SK-N-MC (cell line): ENCODE data around the gene ARHGAP22.

Experiments
- DNase-seq: peaks from one replicate; pipeline ENCODE4 v3.0.0-alpha.2; 2011; ENCODE audit warnings: low read depth, low spot score
- H3K27ac ChIP-seq: fragments of 200-600 bp; sonication (generic); 2 replicates; pipeline ENCODE4 v1.5.1; 2016; ENCODE audit warnings: mixed run types
- H3K36me3 ChIP-seq: fragments of 200-600 bp; sonication (generic); 2 replicates; pipeline ENCODE4 v1.6.1; 2017; ENCODE audit warnings: antibody characterized with exemption, low read length, mixed read lengths; ENCODE audit not compliant: insufficient read depth
- H3K4me3 ChIP-seq: fragments of 200-600 bp; sonication (generic); 2 replicates; pipeline ENCODE4 v1.5.1; 2016
- H3K9ac ChIP-seq: fragments of 200-600 bp; sonication (generic); 2 replicates; pipeline ENCODE4 v1.8.0; 2017; ENCODE audit warnings: mixed run types, mixed read lengths; ENCODE audit not compliant: insufficient read length
- H3K9me3 ChIP-seq: fragments of 200-600 bp; sonication (generic); 2 replicates; pipeline ENCODE4 v1.6.1; 2017; ENCODE audit warnings: low read depth, mild to moderate bottlenecking, antibody characterized with exemption, low read length, moderate library complexity, mixed read lengths
- EZH2 ChIP-seq: fragments of 200-600 bp; sonication (generic); IDR thresholded peaks from one replicate; pipeline ENCODE4 v1.6.1; 2017; ENCODE audit warnings: antibody characterized with exemption
- FOXP2 ChIP-seq: optimal IDR thresholded peaks from 2 replicates; pipeline ENCODE3; 2011; ENCODE audit warnings: mild to moderate bottlenecking, moderate library complexity; ENCODE audit not compliant: insufficient read depth; ENCODE audit errors: extremely low read length, control extremely low read depth
- POLR2AphosphoS5 ChIP-seq: IDR thresholded peaks from 2 replicates; pipeline ENCODE4 v1.6.1; 2012; ENCODE audit warnings: mild to moderate bottlenecking, low read depth, low read length, borderline replicate concordance

ARHGAP22 gene

GRCh38 chr10:48490946-48491345 is 113.9 kb downstream of the ARHGAP22 start:
- Histone ChIP-seq H3K9me3 (no peaks in the 10 kb centered on the region), H3K27ac (no peak overlapping the region), H3K4me3 (no peak overlapping the region), H3K9ac (no peak overlapping the region), H3K36me3 (no peaks in the 10 kb centered on the region)
- no peak for TF ChIP-seq FOXP2
- no peak for TF ChIP-seq EZH2
- no peak for TF ChIP-seq POLR2AphosphoS5
- no peak for DNase-seq

GRCh38 chr10:48490571-48490940 is 114.3 kb downstream of the ARHGAP22 start:
- H3K36me3 ChIP-seq = no peaks in the 10 kb centered on the region
- no peak for DNase-seq
- H3K9me3 ChIP-seq = no peaks in the 10 kb centered on the region
- H3K9ac ChIP-seq = no peak overlapping the region
- H3K4me3 ChIP-seq = no peak overlapping the region
- no peak overlapping the region for H3K27ac ChIP-seq
- TF ChIP-seq EZH2 (no peak), POLR2AphosphoS5 (no peak), FOXP2 (no peak)

- H3K9ac ChIP-seq = no peak overlapping the region
- no peak overlapping the region for H3K4me3 ChIP-seq
- no peaks in the 10 kb centered on the region for H3K9me3 ChIP-seq
- no peak for TF ChIP-seq EZH2
- no peak for TF ChIP-seq FOXP2
- no peak for TF ChIP-seq POLR2AphosphoS5
- H3K27ac ChIP-seq = no peak overlapping the region
- no peaks in the 10 kb centered on the region for H3K36me3 ChIP-seq
- DNase-seq = no peak
These were observed 115.8 kb downstream of the ARHGAP22 start for GRCh38 chr10:48489099-48489498.

- no peak overlapping the region for H3K27ac ChIP-seq
- no peak for DNase-seq
These were observed 117.6 kb downstream of the ARHGAP22 start for GRCh38 chr10:48487244-48487643.

GRCh38 chr10:48485711-48486110 is 119.2 kb downstream of the ARHGAP22 start:
- TF ChIP-seq EZH2 (no peak), POLR2AphosphoS5 (no peak), FOXP2 (no peak)
- Histone ChIP-seq H3K9ac (no peak overlapping the region), H3K9me3 (no peaks in the 10 kb centered on the region), H3K36me3 (no peaks in the 10 kb centered on the region), H3K27ac (no peak overlapping the region), H3K4me3 (no peak overlapping the region)
- DNase-seq = no peak

More at GRCh38 chr10:48487244-48487643, 117.6 kb downstream of the ARHGAP22 start:
- TF ChIP-seq EZH2 (no peak), FOXP2 (no peak), POLR2AphosphoS5 (no peak)
- Histone ChIP-seq H3K4me3 (no peak overlapping the region), H3K9me3 (no peaks in the 10 kb centered on the region), H3K36me3 (no peaks in the 10 kb centered on the region), H3K9ac (no peak overlapping the region)

- Histone ChIP-seq H3K36me3 (no peaks in the 10 kb centered on the region), H3K9me3 (no peaks in the 10 kb centered on the region), H3K9ac (no peak overlapping the region), H3K27ac (no peak overlapping the region), H3K4me3 (no peak overlapping the region)
- TF ChIP-seq POLR2AphosphoS5 (no peak), EZH2 (no peak), FOXP2 (no peak)
- DNase-seq = no peak
These were observed 120.0 kb downstream of the ARHGAP22 start for GRCh38 chr10:48484911-48485310.

GRCh38 chr10:48482207-48482606 is 122.7 kb downstream of the ARHGAP22 start:
- Histone ChIP-seq H3K9me3 (no peaks in the 10 kb centered on the region), H3K4me3 (no peak overlapping the region), H3K27ac (no peak overlapping the region), H3K9ac (no peak overlapping the region), H3K36me3 (no peaks in the 10 kb centered on the region)
- TF ChIP-seq POLR2AphosphoS5 (no peak), FOXP2 (no peak), EZH2 (no peak)
- no peak for DNase-seq

GRCh38 chr10:48481385-48481784 is 123.5 kb downstream of the ARHGAP22 start:
- Histone ChIP-seq H3K4me3 (no peak overlapping the region), H3K9ac (no peak overlapping the region), H3K9me3 (no peaks in the 10 kb centered on the region), H3K27ac (no peak overlapping the region), H3K36me3 (no peaks in the 10 kb centered on the region)
- no peak for TF ChIP-seq EZH2
- no peak for TF ChIP-seq POLR2AphosphoS5
- no peak for TF ChIP-seq FOXP2
- no peak for DNase-seq
